LNCAP (cell line): ENCODE measurements around the gene CFAP45.

ENCODE experiments used
- TF ChIP-seq, protein P1 (sequence below): fragments of 450-650 bp; IDR thresholded peaks from 2 replicates; pipeline ENCODE4 v1.5.1; 2017; ENCODE audit warnings: mild to moderate bottlenecking

Gene CFAP45

DNA sequence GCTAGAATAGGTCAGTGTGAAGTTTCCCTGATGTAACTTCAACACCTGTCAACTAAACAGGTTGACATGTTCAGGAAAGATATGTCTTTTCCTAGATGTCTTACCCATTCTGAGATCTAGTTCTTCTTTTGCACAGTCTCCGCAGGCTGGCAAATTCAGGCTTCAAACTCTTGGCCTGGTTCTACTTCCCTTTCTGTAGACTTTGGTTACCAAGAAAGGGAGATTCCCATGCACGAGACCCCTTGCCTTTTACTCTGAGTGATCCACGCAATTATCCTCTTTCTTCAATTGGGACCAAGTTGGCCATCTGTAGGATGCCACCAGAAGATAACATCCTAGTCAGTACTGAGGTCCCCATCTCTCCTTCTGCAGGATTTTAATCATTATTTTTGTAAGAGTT, 2.0 kb downstream of the CFAP45 start:
- TF ChIP-seq, protein P1, sequence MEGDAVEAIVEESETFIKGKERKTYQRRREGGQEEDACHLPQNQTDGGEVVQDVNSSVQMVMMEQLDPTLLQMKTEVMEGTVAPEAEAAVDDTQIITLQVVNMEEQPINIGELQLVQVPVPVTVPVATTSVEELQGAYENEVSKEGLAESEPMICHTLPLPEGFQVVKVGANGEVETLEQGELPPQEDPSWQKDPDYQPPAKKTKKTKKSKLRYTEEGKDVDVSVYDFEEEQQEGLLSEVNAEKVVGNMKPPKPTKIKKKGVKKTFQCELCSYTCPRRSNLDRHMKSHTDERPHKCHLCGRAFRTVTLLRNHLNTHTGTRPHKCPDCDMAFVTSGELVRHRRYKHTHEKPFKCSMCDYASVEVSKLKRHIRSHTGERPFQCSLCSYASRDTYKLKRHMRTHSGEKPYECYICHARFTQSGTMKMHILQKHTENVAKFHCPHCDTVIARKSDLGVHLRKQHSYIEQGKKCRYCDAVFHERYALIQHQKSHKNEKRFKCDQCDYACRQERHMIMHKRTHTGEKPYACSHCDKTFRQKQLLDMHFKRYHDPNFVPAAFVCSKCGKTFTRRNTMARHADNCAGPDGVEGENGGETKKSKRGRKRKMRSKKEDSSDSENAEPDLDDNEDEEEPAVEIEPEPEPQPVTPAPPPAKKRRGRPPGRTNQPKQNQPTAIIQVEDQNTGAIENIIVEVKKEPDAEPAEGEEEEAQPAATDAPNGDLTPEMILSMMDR: no peak

DNA sequence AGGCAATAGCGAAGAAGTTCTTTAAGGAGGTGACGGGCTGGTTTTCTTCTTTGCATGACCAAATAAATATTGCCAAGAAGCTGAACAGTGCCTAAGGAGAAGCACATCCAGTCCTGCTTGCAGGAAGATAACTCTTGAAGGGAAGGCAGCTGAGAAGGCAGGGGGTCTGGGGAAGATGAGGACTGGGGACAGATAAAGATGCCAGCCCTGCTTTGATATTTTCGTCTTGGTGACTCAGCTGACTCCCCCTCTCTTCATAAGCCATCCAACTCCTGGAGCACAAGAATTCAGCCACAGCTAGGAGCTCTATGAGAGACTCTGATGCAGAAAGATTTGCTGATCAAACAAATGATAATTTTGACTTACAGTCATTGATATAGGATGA, 3.4 kb downstream of the CFAP45 start:
- TF ChIP-seq, protein P1: no peak

- TF ChIP-seq, protein P1: no peak
Observed at GRCh38 chr1:159895836-159896545, 4.0 kb downstream of the CFAP45 start.

- TF ChIP-seq, protein P1: no peak
Observed at GRCh38 chr1:159895286-159895685, 4.7 kb downstream of the CFAP45 start.

DNA sequence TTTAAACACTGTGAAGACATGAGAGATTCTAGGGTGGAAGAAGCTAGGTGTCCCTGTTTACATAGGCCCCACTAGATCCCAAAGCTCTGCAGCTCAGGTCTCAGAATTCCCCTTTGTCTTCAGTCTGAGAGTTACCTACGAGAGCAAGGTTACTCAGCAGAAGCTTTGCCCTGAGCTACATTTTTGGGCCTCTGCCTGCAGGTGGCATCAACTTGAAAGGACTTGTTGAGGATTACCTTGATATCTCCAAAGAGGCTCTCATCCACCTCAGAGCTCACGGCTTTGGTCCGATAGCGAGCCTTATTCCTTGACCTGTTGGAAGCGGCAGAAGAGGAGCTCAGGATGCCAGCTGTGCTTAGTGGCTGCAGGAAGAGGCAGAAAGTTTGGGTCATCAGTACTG, 7.0 kb downstream of the CFAP45 start:
- TF ChIP-seq, protein P1: peak; percentile 17; the same call in 1 of the 2 replicates

DNA sequence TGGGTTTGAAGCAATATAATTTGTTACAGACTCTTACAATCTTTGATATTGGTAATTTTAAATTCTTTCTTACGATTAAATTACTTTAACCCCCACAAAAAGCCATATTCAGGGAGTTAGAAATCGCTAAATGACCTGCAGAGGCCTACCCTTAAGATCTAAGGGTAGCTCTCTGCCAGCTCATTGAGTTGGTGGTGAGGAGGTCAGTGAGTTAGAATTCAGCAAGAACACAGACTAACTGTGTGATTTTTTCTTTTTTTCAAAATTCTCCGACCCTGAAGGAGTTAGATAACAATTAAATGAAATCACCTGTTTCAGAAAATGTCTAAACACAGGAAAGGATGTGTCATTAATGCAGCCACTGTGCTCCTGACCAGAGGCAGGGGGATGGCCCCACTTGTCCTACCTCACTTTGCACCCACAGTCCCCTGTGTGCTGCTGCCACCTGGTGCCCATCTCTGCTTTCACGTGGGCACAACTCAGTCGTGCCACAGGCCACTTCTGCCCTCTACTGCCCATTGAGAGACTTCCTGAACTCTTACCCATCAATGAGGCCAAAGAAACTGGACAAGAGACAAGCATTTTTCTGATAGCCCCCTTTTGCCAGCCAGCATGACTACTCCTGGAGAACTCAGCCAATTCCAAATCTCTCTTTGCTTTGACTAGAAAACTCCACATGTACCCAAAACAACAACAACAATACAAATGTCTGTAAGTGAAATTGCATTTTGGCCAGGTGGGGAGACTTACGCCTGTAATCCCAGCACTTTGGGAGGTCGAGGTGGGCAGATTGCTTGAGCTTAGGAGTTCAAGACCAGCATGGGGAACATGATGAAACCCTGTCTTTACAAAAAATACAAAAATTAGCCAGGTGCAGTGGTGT, 8.4 kb downstream of the CFAP45 start:
- TF ChIP-seq, protein P1: peak; percentile 100

- TF ChIP-seq, protein P1: no peak
Observed at GRCh38 chr1:159890390-159890789, 9.6 kb downstream of the CFAP45 start.
